Neuron (in vitro differentiated cells): Measurements from ENCODE around the gene KCNA5.

ENCODE experiments used
- H2AFZ ChIP-seq: one replicate; pipeline ENCODE4 v1.6.1; 2013; ENCODE audit warnings: low read depth, mild to moderate bottlenecking, inconsistent platforms, low read length, moderate library complexity
- H3K27me3 ChIP-seq: one replicate; pipeline ENCODE4 v1.6.1; 2013; ENCODE audit warnings: low read length; ENCODE audit not compliant: insufficient read depth
- H3K36me3 ChIP-seq: one replicate; pipeline ENCODE4 v1.6.1; 2013; ENCODE audit warnings: low read length; ENCODE audit not compliant: insufficient read depth
- H3K4me1 ChIP-seq: one replicate; pipeline ENCODE4 v1.6.1; 2013; ENCODE audit warnings: low read length; ENCODE audit not compliant: insufficient read depth
- H3K4me3 ChIP-seq: 2 replicates; pipeline ENCODE4 v1.5.1; 2013; ENCODE audit warnings: mild to moderate bottlenecking, low read length, moderate library complexity
- H3K9me3 ChIP-seq: one replicate; pipeline ENCODE4 v1.6.1; 2013; ENCODE audit warnings: low read length

The KCNA5 gene

GRCh38 chr12:5032821-5033220 is 10.9 kb upstream of the KCNA5 start:
- Histone ChIP-seq H3K4me1 (no peaks in the 10 kb centered on the region), H3K27me3 (peaks cover 3% of the 10 kb centered on the region), H3K36me3 (no peaks in the 10 kb centered on the region), H2AFZ (no peak overlapping the region), H3K9me3 (no peaks in the 10 kb centered on the region), H3K4me3 (no peak overlapping the region)

GRCh38 chr12:5033883-5034282 is 9.8 kb upstream of the KCNA5 start:
- Histone ChIP-seq H3K4me1 (no peaks in the 10 kb centered on the region), H2AFZ (no peak overlapping the region), H3K4me3 (no peak overlapping the region), H3K36me3 (no peaks in the 10 kb centered on the region), H3K9me3 (no peaks in the 10 kb centered on the region), H3K27me3 (peaks cover 6% of the 10 kb centered on the region)

GRCh38 chr12:5034603-5035002 is 9.1 kb upstream of the KCNA5 start:
- no peak overlapping the region for H2AFZ ChIP-seq
- no peaks in the 10 kb centered on the region for H3K4me1 ChIP-seq
- H3K36me3 ChIP-seq, result no peaks in the 10 kb centered on the region
- H3K27me3 ChIP-seq, result peaks cover 6% of the 10 kb centered on the region
- H3K4me3 ChIP-seq, result no peak overlapping the region
- H3K9me3 ChIP-seq, result no peaks in the 10 kb centered on the region

GRCh38 chr12:5035618-5036017 is 8.1 kb upstream of the KCNA5 start:
- no peak overlapping the region for H2AFZ ChIP-seq
- H3K27me3 ChIP-seq, result peaks cover 3% of the 10 kb centered on the region
- H3K9me3 ChIP-seq, result no peaks in the 10 kb centered on the region
- H3K36me3 ChIP-seq, result no peaks in the 10 kb centered on the region
- no peaks in the 10 kb centered on the region for H3K4me1 ChIP-seq
- H3K4me3 ChIP-seq, result no peak overlapping the region

- H3K36me3 ChIP-seq, result no peaks in the 10 kb centered on the region
- peaks cover 4% of the 10 kb centered on the region for H3K27me3 ChIP-seq
- no peaks in the 10 kb centered on the region for H3K9me3 ChIP-seq
- no peaks in the 10 kb centered on the region for H3K4me1 ChIP-seq
- H3K4me3 ChIP-seq, result no peak overlapping the region
- no peak overlapping the region for H2AFZ ChIP-seq
Observed at GRCh38 chr12:5036031-5036430, 7.6 kb upstream of the KCNA5 start.

- Histone ChIP-seq H3K4me3 (no peak overlapping the region), H3K36me3 (no peaks in the 10 kb centered on the region)
Observed at GRCh38 chr12:5037795-5038357, 5.8 kb upstream of the KCNA5 start.

GRCh38 chr12:5038781-5039311 is 4.8 kb upstream of the KCNA5 start:
- H3K4me3 ChIP-seq, result no peak overlapping the region
- H3K9me3 ChIP-seq, result no peaks in the 10 kb centered on the region
- H3K27me3 ChIP-seq, result peaks cover 31% of the 10 kb centered on the region
- no peaks in the 10 kb centered on the region for H3K4me1 ChIP-seq
- no peak overlapping the region for H2AFZ ChIP-seq
- H3K36me3 ChIP-seq, result no peaks in the 10 kb centered on the region

More at GRCh38 chr12:5037795-5038357, 5.8 kb upstream of the KCNA5 start:
- Histone ChIP-seq H3K27me3 (peaks cover 21% of the 10 kb centered on the region), H3K4me1 (no peaks in the 10 kb centered on the region), H2AFZ (no peak overlapping the region), H3K9me3 (no peaks in the 10 kb centered on the region)

GRCh38 chr12:5039815-5040214 is 3.9 kb upstream of the KCNA5 start:
- Histone ChIP-seq H3K9me3 (no peaks in the 10 kb centered on the region), H3K4me3 (no peak overlapping the region), H3K4me1 (no peaks in the 10 kb centered on the region), H2AFZ (no peak overlapping the region), H3K36me3 (no peaks in the 10 kb centered on the region), H3K27me3 (peaks cover 40% of the 10 kb centered on the region)

GRCh38 chr12:5040368-5040767 is 3.3 kb upstream of the KCNA5 start:
- Histone ChIP-seq H2AFZ (no peak overlapping the region), H3K4me3 (no peak overlapping the region), H3K36me3 (no peaks in the 10 kb centered on the region), H3K9me3 (no peaks in the 10 kb centered on the region), H3K4me1 (no peaks in the 10 kb centered on the region), H3K27me3 (peaks cover 44% of the 10 kb centered on the region)

- H3K9me3 ChIP-seq, result no peaks in the 10 kb centered on the region
- H3K4me1 ChIP-seq, result no peaks in the 10 kb centered on the region
- no peaks in the 10 kb centered on the region for H3K36me3 ChIP-seq
- no peak overlapping the region for H3K4me3 ChIP-seq
- no peak overlapping the region for H2AFZ ChIP-seq
- peaks cover 58% of the 10 kb centered on the region for H3K27me3 ChIP-seq
Observed at GRCh38 chr12:5044420-5045295, 979 bp downstream of the KCNA5 start.

GRCh38 chr12:5047094-5047493 is 3.4 kb downstream of the KCNA5 start:
- Histone ChIP-seq H3K4me1 (no peaks in the 10 kb centered on the region), H3K36me3 (no peaks in the 10 kb centered on the region), H3K27me3 (peaks cover 54% of the 10 kb centered on the region), H2AFZ (no peak overlapping the region), H3K9me3 (no peaks in the 10 kb centered on the region), H3K4me3 (no peak overlapping the region)

GRCh38 chr12:5047729-5048128 is 4.0 kb downstream of the KCNA5 start:
- no peaks in the 10 kb centered on the region for H3K4me1 ChIP-seq
- peaks cover 52% of the 10 kb centered on the region for H3K27me3 ChIP-seq
- no peaks in the 10 kb centered on the region for H3K36me3 ChIP-seq
- no peak overlapping the region for H3K4me3 ChIP-seq
- no peaks in the 10 kb centered on the region for H3K9me3 ChIP-seq
- no peak overlapping the region for H2AFZ ChIP-seq

- H3K36me3 ChIP-seq, result no peaks in the 10 kb centered on the region
- peaks cover 26% of the 10 kb centered on the region for H3K27me3 ChIP-seq
- no peak overlapping the region for H3K4me3 ChIP-seq
- H3K9me3 ChIP-seq, result no peaks in the 10 kb centered on the region
- H2AFZ ChIP-seq, result no peak overlapping the region
- H3K4me1 ChIP-seq, result no peaks in the 10 kb centered on the region
Observed at GRCh38 chr12:5050542-5050941, 6.9 kb downstream of the KCNA5 start.
